DMS 273 treated with DMSO at 0.1 percent for 48 hours (cell line): ENCODE measurements around the gene IL9R.
"Not testable (repeated sequence)": the region's sequence is repeated elsewhere in the genome, so short reads cannot be mapped to it uniquely, and the experiment has no call there.

Experiments
- DNase-seq: peaks from one replicate; lab custom pipeline; 2025; lab: John Stamatoyannopoulos, UW

Gene IL9R

DNA sequence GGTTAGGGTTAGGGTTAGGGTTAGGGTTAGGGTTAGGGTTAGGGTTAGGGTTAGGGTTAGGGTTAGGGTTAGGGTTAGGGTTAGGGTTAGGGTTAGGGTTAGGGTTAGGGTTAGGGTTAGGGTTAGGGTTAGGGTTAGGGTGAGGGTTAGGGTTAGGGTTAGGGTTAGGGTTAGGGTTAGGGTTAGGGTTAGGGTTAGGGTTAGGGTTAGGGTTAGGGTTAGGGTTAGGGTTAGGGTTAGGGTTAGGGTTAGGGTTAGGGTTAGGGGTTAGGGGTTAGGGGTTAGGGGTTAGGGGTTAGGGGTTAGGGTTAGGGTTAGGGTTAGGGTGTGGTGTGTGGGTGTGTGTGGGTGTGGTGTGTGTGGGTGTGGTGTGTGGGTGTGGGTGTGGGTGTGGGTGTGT lies 33.0 kb downstream of the IL9R start:
- not testable (repeated sequence) for DNase-seq
